ENCODE results near the gene PRRG3.

Gene PRRG3

DNA sequence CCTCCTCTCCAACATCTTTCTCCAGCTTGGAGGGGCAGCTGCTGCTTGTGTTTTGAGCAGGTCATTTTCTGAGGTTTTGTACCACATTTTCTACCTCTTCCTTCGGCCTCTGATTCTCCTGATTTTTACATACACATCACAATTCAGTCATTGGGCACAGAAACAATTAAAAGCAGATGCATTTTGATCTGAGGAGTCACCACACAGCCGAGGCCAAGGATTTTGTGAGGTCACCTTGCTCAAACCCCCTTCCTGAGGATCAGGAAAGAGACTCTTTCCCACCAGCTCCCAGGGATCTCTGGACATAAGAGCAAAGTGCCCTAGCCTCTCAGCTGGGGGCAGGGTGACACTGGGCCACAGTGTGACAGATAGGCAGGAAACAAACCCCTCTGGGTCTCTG, 15.2 kb downstream of the PRRG3 start:
- DNase-seq (ENCODE audit: extremely low read depth, low read depth) = no peak
- TF ChIP-seq, protein P1, sequence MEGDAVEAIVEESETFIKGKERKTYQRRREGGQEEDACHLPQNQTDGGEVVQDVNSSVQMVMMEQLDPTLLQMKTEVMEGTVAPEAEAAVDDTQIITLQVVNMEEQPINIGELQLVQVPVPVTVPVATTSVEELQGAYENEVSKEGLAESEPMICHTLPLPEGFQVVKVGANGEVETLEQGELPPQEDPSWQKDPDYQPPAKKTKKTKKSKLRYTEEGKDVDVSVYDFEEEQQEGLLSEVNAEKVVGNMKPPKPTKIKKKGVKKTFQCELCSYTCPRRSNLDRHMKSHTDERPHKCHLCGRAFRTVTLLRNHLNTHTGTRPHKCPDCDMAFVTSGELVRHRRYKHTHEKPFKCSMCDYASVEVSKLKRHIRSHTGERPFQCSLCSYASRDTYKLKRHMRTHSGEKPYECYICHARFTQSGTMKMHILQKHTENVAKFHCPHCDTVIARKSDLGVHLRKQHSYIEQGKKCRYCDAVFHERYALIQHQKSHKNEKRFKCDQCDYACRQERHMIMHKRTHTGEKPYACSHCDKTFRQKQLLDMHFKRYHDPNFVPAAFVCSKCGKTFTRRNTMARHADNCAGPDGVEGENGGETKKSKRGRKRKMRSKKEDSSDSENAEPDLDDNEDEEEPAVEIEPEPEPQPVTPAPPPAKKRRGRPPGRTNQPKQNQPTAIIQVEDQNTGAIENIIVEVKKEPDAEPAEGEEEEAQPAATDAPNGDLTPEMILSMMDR (IDR thresholded peaks at IDR 0.05; ENCODE audit: low read depth, low read length) = no peak

DNA sequence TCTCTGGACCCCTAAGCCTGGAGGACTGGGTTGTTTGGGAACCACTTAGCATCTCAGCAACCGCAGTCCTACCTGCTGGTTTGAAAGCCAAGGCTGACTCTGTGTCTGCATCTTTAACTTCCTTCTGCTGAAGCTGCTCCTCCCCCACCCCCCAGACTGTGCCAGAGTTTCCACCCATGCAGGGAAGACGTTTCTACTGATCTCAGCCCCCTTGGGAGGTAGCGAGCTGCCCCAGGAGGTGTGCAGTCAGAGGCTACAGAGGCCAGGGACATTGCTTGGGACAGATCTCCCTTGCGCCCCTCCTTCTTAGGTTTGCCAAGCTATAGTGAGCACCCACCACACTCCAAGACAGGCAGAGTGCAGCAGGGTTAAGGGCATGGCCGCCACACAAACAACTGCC, 15.9 kb downstream of the PRRG3 start:
- TF ChIP-seq, protein P1 (IDR thresholded peaks at IDR 0.05; ENCODE audit: low read depth, low read length) = no peak
- DNase-seq (ENCODE audit: extremely low read depth, low read depth) = no peak

- TF ChIP-seq, protein P1 (IDR thresholded peaks at IDR 0.05; ENCODE audit: low read depth, low read length) = no peak
- no peak for DNase-seq (ENCODE audit: extremely low read depth, low read depth)
Observed at GRCh38 chrX:151711787-151712186, 16.5 kb downstream of the PRRG3 start.

DNA sequence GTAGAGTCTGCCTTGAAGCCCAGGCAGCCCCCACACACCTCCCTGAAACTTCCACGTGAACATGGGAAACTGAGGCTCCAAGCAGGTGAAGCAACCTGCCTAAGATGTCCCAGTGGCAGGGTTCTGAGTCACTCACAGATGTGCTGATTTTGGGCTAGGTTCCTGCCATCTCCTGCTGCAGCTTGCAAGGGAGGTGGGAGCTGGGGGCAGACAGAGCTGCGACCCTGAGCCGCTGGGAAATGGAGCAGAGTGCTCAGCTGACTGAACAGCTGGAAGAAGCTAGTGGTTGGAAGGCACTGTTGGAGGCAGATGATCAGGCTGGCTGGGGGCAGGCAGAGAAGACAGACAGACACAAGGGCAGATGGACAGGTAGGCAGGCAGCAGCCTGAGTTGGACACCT, 17.0 kb downstream of the PRRG3 start:
- no peak for DNase-seq (ENCODE audit: extremely low read depth, low read depth)
- TF ChIP-seq, protein P1 (IDR thresholded peaks at IDR 0.05; ENCODE audit: low read depth, low read length) = no peak

DNA sequence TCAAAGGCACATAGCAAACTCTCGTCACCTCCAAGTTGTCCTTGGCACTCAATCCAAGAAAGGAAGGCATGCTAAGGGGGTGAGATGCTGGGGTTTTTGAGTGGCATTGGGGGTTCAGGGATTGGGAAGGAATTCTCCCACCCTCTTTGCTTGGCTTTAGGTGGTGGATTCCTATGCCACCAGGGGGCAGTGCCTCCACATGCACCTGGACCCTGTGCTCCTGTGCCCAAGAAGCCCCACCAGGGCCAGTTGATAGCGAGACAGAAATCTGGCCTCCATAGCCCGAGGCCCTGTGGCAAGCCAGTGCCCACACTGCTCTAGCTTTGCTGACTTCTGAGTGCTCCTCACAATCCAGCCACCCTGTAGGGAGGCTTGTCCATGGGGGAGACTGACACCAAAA, 18.6 kb downstream of the PRRG3 start:
- TF ChIP-seq, protein P1 (IDR thresholded peaks at IDR 0.05; ENCODE audit: low read depth, low read length) = peak; percentile 40
- DNase-seq (ENCODE audit: extremely low read depth, low read depth) = no peak

DNA sequence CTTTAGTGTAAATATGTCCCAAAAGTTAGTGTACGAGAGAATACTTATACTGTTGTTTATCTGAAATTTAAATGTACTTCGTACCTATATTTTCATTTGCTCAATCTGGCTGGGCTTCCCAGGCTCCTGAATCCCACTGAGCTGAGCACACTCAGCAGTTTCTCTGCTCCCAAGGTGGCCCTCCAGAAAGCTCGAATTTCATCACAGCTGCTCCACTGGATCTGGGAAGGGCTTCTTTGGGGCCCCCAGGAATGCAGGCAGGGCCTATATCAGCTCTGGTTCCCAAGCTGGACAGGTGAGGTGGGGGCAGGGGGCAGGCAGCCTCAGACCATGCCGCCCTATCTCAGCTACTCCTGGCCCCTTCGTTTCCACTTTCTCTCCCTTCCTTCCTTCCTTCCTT, 19.1 kb downstream of the PRRG3 start:
- TF ChIP-seq, protein P1 (IDR thresholded peaks at IDR 0.05; ENCODE audit: low read depth, low read length) = no peak

DNA sequence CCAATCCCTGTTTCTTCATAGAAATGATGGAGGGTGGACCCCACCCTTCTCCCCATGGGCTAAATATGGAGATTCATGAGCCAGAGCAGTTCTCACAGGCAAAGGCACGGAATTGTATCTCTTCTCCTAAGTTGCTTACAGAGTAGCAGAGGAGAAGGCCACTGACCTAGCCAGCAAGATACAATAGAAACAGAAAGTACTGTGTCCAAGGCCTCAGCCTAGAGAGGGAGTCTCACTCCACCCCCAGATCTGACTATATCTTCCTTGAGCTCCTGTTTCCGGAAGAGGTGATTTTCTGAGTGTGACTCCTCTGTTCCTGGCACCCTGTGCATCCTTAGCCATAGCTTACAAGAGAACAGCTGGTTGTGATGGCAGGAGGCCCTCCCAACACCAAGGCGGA, 20.5 kb downstream of the PRRG3 start, which contains the start of gene FATE1:
FATE1 (plus strand) TSS at position 284 of the 400 bp plus-strand sequence; CDS start at position 369, 85 bp downstream.
- DNase-seq (ENCODE audit: extremely low read depth, low read depth) = no peak
- TF ChIP-seq, protein P1 (IDR thresholded peaks at IDR 0.05; ENCODE audit: low read depth, low read length) = no peak

More for the DNA sequence above, 19.1 kb downstream of the PRRG3 start:
- no peak for DNase-seq (ENCODE audit: extremely low read depth, low read depth)

Data from AG09319 (cell line).